OCI-LY7 (cell line): Measurements from ENCODE around the gene CDRT4.

ENCODE experiments used
- EZH2phosphoT487 ChIP-seq: fragments of 200-600 bp; sonication (generic); IDR thresholded peaks from 2 replicates; pipeline ENCODE4 v1.6.1; 2018; ENCODE audit warnings: low read depth, borderline replicate concordance, mild to moderate bottlenecking, mixed run types, antibody characterized with exemption, low read length, moderate library complexity, mixed read lengths
- TF ChIP-seq, protein P1 (sequence below): fragments of 200-600 bp; sonication (generic); conservative IDR thresholded peaks from 2 replicates; pipeline ENCODE4 v1.5.1; 2014; ENCODE audit warnings: mild to moderate bottlenecking, antibody characterized with exemption, low read length, moderate library complexity, mixed read lengths

DNA sequence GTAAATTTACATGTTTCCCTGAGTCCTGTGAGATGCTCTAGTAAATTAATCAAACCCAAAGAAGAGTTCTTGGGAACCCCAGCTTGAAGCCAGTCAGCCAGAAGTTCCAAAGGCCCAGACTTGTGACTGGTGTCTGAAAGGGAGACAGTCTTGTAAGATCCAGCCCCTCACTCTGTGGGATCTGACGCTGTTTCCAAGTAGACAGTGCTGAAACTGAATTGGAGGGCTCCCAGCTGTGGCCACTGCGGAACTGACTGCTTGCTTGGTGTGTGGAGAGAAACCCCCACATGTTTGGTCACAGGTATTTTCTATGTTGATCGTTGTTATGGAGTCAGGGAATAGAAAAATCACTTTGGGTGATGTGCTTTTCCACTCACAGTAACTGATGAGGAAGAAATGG lies 5.5 kb upstream of the CDRT4 start:
- TF ChIP-seq, protein P1, sequence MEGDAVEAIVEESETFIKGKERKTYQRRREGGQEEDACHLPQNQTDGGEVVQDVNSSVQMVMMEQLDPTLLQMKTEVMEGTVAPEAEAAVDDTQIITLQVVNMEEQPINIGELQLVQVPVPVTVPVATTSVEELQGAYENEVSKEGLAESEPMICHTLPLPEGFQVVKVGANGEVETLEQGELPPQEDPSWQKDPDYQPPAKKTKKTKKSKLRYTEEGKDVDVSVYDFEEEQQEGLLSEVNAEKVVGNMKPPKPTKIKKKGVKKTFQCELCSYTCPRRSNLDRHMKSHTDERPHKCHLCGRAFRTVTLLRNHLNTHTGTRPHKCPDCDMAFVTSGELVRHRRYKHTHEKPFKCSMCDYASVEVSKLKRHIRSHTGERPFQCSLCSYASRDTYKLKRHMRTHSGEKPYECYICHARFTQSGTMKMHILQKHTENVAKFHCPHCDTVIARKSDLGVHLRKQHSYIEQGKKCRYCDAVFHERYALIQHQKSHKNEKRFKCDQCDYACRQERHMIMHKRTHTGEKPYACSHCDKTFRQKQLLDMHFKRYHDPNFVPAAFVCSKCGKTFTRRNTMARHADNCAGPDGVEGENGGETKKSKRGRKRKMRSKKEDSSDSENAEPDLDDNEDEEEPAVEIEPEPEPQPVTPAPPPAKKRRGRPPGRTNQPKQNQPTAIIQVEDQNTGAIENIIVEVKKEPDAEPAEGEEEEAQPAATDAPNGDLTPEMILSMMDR, result no peak
- TF ChIP-seq EZH2phosphoT487, result no peak
